HK-2 (cell line): ENCODE data around the gene UNC45B.
"Not testable (repeated sequence)": the region's sequence is repeated elsewhere in the genome, so short reads cannot be mapped to it uniquely, and the experiment has no call there.

Experiments
- DNase-seq: peaks from one replicate; pipeline ENCODE4 v3.0.0-alpha.2; 2018; ENCODE audit not compliant: unreplicated experiment

The UNC45B gene

DNA sequence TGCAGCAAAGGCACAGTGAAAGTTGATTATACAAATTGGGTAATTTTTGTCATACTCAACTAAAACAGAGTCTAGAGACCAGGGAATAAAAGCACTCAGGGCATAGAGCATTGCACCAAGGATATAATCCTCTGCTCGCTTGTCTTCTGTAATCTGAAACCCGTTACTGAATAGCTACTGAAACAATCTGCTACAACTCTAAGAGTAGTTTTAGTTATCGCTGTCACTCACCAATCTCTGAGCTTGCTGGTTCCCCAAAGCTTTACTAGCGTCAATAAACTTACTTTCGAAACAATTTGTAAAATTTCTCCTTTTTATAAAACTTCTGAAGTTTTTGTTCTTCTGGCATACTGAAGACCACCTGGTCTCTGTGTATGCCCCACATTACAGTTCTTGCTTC is 69.5 kb downstream of the UNC45B start:
- DNase-seq: no peak

DNA sequence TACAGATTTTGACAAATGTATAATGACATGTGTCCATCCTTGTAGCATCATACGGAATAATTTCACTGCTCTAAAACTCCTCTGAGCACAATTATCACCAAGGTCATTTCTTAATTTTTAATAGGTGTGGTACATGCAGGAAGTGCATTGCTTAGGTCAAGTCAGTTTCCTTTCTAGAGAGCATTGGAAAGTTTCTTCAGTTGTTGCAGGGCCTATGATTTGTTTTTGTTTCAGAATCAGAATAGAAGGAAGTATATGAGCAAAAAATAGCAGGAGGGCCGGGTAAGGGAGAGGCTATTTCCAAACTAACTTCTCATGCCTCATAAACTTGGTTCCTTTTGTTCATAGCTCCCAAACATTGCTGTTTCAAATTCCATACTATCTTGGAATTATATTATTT is 71.3 kb downstream of the UNC45B start:
- no peak for DNase-seq

GRCh38 chr17:35222452-35222851 is 74.8 kb downstream of the UNC45B start:
- DNase-seq: no peak

DNA sequence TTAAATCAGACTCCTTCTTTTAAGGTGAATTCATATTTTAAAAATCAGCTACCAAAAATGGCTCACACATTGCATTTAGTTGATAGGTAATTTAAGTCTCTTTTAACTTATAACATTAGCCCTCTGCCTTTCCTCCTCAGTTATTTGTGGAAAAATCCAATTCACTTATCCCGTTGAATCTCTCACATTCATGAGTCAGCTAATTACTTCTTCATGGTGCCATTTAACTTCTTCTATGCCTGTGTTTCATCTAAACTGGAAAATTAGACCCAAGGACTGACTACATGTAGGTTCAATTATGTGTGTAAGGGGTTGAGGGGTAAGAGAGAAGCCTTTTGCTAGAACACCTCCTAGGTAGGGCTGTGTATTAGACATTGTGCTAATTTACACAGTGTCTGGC is 76.8 kb downstream of the UNC45B start:
- no peak for DNase-seq

- no peak for DNase-seq
Measured at GRCh38 chr17:35227546-35227945, 79.9 kb downstream of the UNC45B start.

- no peak for DNase-seq
Measured at GRCh38 chr17:35229638-35230037, 82.0 kb downstream of the UNC45B start.

DNA sequence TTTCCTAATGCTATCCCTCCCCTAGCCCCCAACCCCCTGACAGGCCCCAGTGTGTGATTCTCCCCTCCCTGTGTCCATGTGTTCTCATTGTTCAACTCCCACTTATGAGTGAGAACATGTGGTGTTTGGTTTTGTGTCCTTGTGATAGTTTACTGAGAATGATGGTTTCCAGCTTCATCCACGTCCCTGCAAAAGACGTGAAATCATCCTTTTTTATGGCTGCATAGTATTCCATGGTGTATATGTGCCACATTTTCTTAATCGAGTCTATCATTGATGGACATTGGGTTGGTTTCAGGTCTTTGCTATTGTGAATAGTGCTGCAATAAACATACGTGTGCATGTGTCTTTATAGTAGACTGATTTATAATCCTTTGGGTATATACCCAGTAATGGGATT is 86.7 kb downstream of the UNC45B start:
- DNase-seq: not testable (repeated sequence)

- DNase-seq: no peak
Measured at GRCh38 chr17:35235289-35235688, 87.7 kb downstream of the UNC45B start.

DNA sequence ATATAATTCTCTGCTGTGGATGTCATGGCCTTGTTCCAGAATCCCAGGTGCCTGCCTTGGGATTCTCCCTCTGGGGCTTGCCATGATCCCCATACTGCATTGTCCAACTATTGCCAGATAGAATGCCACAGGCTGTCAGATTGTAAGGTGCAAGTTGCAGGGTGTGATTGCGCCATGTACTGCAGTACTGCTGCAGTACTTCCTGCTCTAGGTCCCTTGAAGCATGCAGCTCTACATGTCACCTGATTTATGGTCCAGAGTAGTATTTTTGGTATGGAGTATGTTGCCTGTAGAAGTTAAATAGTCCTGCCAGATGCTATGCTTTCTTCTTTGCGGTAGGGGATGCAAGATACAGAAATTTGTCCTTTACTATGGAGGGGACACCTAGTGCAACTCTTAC is 88.3 kb downstream of the UNC45B start:
- DNase-seq: no peak

DNA sequence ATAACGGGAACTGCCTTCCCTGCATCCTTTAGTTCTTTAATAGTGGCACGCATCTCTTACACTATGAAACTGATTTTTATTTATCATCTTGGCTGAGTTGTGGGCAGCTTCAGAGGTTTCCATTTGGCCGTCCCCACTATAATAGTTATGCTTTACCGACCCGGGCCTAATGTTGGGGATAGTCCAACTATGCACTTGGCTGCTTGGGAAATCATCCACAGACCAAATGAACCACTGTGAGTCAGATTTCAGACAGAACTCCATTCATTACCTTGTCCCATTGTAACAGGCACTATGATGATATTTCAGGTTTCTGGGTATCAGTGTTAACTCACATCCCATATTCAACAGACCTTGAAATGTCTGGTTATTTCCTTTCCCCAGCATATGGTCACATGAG is 89.2 kb downstream of the UNC45B start:
- no peak for DNase-seq

- no peak for DNase-seq
Measured at GRCh38 chr17:35238821-35239220, 91.2 kb downstream of the UNC45B start.
